Immature natural killer cell (primary cell): ENCODE results near the gene TSPAN4. TPM values are rescaled to one million over a fixed set of nuclear protein-coding genes. Genes with fewer than 3 reads are reported as not detected.

Experiments
- DNase-seq, 3 donors: peaks; one replicate each; pipeline ENCODE4 v3.0.0; 2022; ENCODE audit warnings: mixed read lengths in 1 of 3
- H3K27ac Mint-ChIP-seq, 6 donors: one replicate each; pipeline ENCODE4 v1.8.0; 2020; ENCODE audit warnings: mixed read lengths in 6 of 6, mild to moderate bottlenecking in 5 of 6, inconsistent platforms in 4 of 6, moderate library complexity in 3 of 6
- H3K27me3 Mint-ChIP-seq, 3 donors: one replicate each; pipeline ENCODE4 v1.8.0; 2020 to 2021; ENCODE audit warnings: low read depth in 3 of 3, mild to moderate bottlenecking in 3 of 3, mixed read lengths in 3 of 3, moderate library complexity in 3 of 3, inconsistent platforms in 1 of 3
- H3K36me3 Mint-ChIP-seq, 3 donors: one replicate each; pipeline ENCODE4 v1.8.0; 2020; ENCODE audit warnings: mixed read lengths in 3 of 3, inconsistent platforms in 2 of 3, mild to moderate bottlenecking in 2 of 3
- H3K4me1 Mint-ChIP-seq, 2 donors: one replicate each; pipeline ENCODE4 v1.8.0; 2020; ENCODE audit warnings: inconsistent platforms in 2 of 2, mild to moderate bottlenecking in 2 of 2, mixed read lengths in 2 of 2, moderate library complexity in 1 of 2
- H3K4me3 Mint-ChIP-seq, 5 donors: one replicate each; pipeline ENCODE4 v1.8.0; 2020; ENCODE audit warnings: mild to moderate bottlenecking in 5 of 5, mixed read lengths in 5 of 5, inconsistent platforms in 3 of 5, moderate library complexity in 3 of 5
- H3K9me3 Mint-ChIP-seq, 6 donors: one replicate each; pipeline ENCODE4 v1.8.0; 2020; ENCODE audit warnings: mild to moderate bottlenecking in 6 of 6, mixed read lengths in 6 of 6, inconsistent platforms in 4 of 6, moderate library complexity in 3 of 6
- polyA plus RNA-seq, 3 donors: library from polyadenylated mRNA; unstranded; fragments of 300-500 nt; fragmentation: Illumina TruSeq; gene quantifications; one replicate each; pipeline ENCODE4 v1.2.3, GENCODE V29; 2021

The TSPAN4 gene
- polyA plus RNA-seq, 3 donors from 2014 or later = 23.4 to 38.7 (median 37.2) TPM

GRCh38 chr11:830295-831117 is 12.1 kb upstream of the TSPAN4 start:
- no peaks in the 10 kb centered on the region for H3K9me3 Mint-ChIP-seq
- no peaks in the 10 kb centered on the region for H3K36me3 Mint-ChIP-seq
- peak overlapping the region; percentile 35 to 61 (median 60) for H3K4me3 Mint-ChIP-seq
- peaks cover 0 to 28% of the 10 kb centered on the region in 2 donors for H3K4me1 Mint-ChIP-seq
- DNase-seq = peak; percentile 54 to 57 (median 54)
- H3K27me3 Mint-ChIP-seq = peaks cover 7 to 15% (median 7%) of the 10 kb centered on the region in 3 donors
- no peak overlapping the region for H3K27ac Mint-ChIP-seq

- Mint-ChIP-seq H3K36me3 (no peaks in the 10 kb centered on the region), H3K9me3 (no peaks in the 10 kb centered on the region), H3K27me3 (peaks cover 7 to 15% (median 7%) of the 10 kb centered on the region in 3 donors), H3K4me1 (peaks cover 0 to 28% of the 10 kb centered on the region in 2 donors), H3K4me3 (peak overlapping the region; percentile 54 to 74 (median 62)), H3K27ac (no peak overlapping the region)
- no peak for DNase-seq
Observed at GRCh38 chr11:831118-831864, 11.4 kb upstream of the TSPAN4 start.

GRCh38 chr11:831961-832528 is 10.6 kb upstream of the TSPAN4 start:
- Mint-ChIP-seq H3K27ac (no peak overlapping the region), H3K4me1 (peaks cover 0 to 25% of the 10 kb centered on the region in 2 donors), H3K27me3 (peaks cover 3 to 11% (median 7%) of the 10 kb centered on the region in 3 donors), H3K9me3 (no peaks in the 10 kb centered on the region), H3K36me3 (no peaks in the 10 kb centered on the region), H3K4me3 (peak overlapping the region; percentile 54 to 74 (median 62))
- no peak for DNase-seq

- DNase-seq = peak in 2 of 3 donors; percentile 41 to 43
- H3K4me1 Mint-ChIP-seq = peaks cover 4 to 28% of the 10 kb centered on the region in 2 donors
- peak within 1 kb of the TSS; percentile 57 to 77 (median 70) for H3K4me3 Mint-ChIP-seq
- no peaks in the 10 kb centered on the region for H3K36me3 Mint-ChIP-seq
- peak within 1 kb of the TSS in 1 of 6 donors; percentile 11 for H3K27ac Mint-ChIP-seq
- no peaks in the 10 kb centered on the region for H3K9me3 Mint-ChIP-seq
- H3K27me3 Mint-ChIP-seq = peaks cover 3 to 10% (median 7%) of the 10 kb centered on the region in 3 donors
Observed at GRCh38 chr11:832529-833113, 10.0 kb upstream of the TSPAN4 start, which contains the start of gene CD151. CD151 (plus strand) TSS chr11:832952; CDS start chr11:836070, 3,118 bp downstream.

- Mint-ChIP-seq H3K4me3 (peak overlapping the region in 4 of 5 donors; percentile 57 to 77 (median 68)), H3K36me3 (no peaks in the 10 kb centered on the region), H3K4me1 (peaks cover 11 to 28% of the 10 kb centered on the region in 2 donors), H3K27ac (peak overlapping the region in 1 of 6 donors; percentile 11), H3K9me3 (no peaks in the 10 kb centered on the region), H3K27me3 (peaks cover 2 to 4% (median 3%) of the 10 kb centered on the region in 3 donors)
- DNase-seq = peak in 1 of 3 donors; percentile 38
Observed at GRCh38 chr11:833114-833791, 9.4 kb upstream of the TSPAN4 start.

GRCh38 chr11:833849-834311 is 8.8 kb upstream of the TSPAN4 start:
- H3K4me3 Mint-ChIP-seq = peak overlapping the region; percentile 57 to 77 (median 65)
- H3K27ac Mint-ChIP-seq = peak overlapping the region in 1 of 6 donors; percentile 31
- peaks cover 11 to 31% of the 10 kb centered on the region in 2 donors for H3K4me1 Mint-ChIP-seq
- DNase-seq = no peak
- H3K36me3 Mint-ChIP-seq = no peaks in the 10 kb centered on the region
- peaks cover 2 to 3% (median 2%) of the 10 kb centered on the region in 3 donors for H3K27me3 Mint-ChIP-seq
- H3K9me3 Mint-ChIP-seq = no peaks in the 10 kb centered on the region

- DNase-seq = no peak
- Mint-ChIP-seq H3K4me1 (peaks cover 11 to 26% of the 10 kb centered on the region in 2 donors), H3K36me3 (no peaks in the 10 kb centered on the region), H3K27me3 (peaks cover 2 to 5% (median 2%) of the 10 kb centered on the region in 3 donors), H3K4me3 (peak overlapping the region; percentile 59 to 77 (median 70)), H3K27ac (no peak overlapping the region), H3K9me3 (no peaks in the 10 kb centered on the region)
Observed at GRCh38 chr11:834371-835316, 8.0 kb upstream of the TSPAN4 start.

GRCh38 chr11:836274-836673 is 6.4 kb upstream of the TSPAN4 start:
- H3K27ac Mint-ChIP-seq = no peak overlapping the region
- H3K4me3 Mint-ChIP-seq = no peak overlapping the region
- no peaks in the 10 kb centered on the region for H3K9me3 Mint-ChIP-seq
- H3K4me1 Mint-ChIP-seq = peaks cover 24 to 40% of the 10 kb centered on the region in 2 donors
- H3K36me3 Mint-ChIP-seq = no peaks in the 10 kb centered on the region
- H3K27me3 Mint-ChIP-seq = peaks cover 2 to 5% (median 2%) of the 10 kb centered on the region in 3 donors
- no peak for DNase-seq

- Mint-ChIP-seq H3K36me3 (no peaks in the 10 kb centered on the region), H3K4me1 (peaks cover 24 to 42% of the 10 kb centered on the region in 2 donors), H3K9me3 (no peaks in the 10 kb centered on the region), H3K27ac (no peak overlapping the region), H3K27me3 (peaks cover 2 to 5% (median 2%) of the 10 kb centered on the region in 3 donors), H3K4me3 (peak overlapping the region in 1 of 5 donors; percentile 33)
- DNase-seq = no peak
Observed at GRCh38 chr11:836700-837099, 6.0 kb upstream of the TSPAN4 start.

- Mint-ChIP-seq H3K27ac (peak overlapping the region in 4 of 6 donors; percentile 55 to 79 (median 70)), H3K4me3 (peak overlapping the region in 4 of 5 donors; percentile 38 to 60 (median 53)), H3K36me3 (no peaks in the 10 kb centered on the region), H3K4me1 (peaks cover 24 to 42% of the 10 kb centered on the region in 2 donors), H3K9me3 (no peaks in the 10 kb centered on the region), H3K27me3 (peaks cover 2 to 6% (median 2%) of the 10 kb centered on the region in 3 donors)
- peak; percentile 55 to 74 (median 60) for DNase-seq
Observed at GRCh38 chr11:837189-837989, 5.3 kb upstream of the TSPAN4 start.

- Mint-ChIP-seq H3K27me3 (peaks cover 2 to 6% (median 2%) of the 10 kb centered on the region in 3 donors), H3K27ac (peak overlapping the region in 4 of 6 donors; percentile 24 to 79 (median 62)), H3K4me3 (peak overlapping the region in 3 of 5 donors; percentile 13 to 30 (median 18)), H3K4me1 (peaks cover 24 to 42% of the 10 kb centered on the region in 2 donors), H3K9me3 (no peaks in the 10 kb centered on the region), H3K36me3 (no peaks in the 10 kb centered on the region)
- no peak for DNase-seq
Observed at GRCh38 chr11:837990-838307, 4.7 kb upstream of the TSPAN4 start.
